Peyer's patch (tissue), 4 donors: ENCODE results near the gene OSBPL5. TPM values are rescaled to one million over a fixed set of nuclear protein-coding genes. Genes with fewer than 3 reads are reported as not detected.
A peak's percentile ranks its signal among the peaks of the same experiment; 100 is the strongest.

ENCODE experiments used
- DNase-seq, 3 donors: peaks; one replicate each; pipeline ENCODE4 v3.0.0-alpha.2; 2017 to 2019
- H3K27ac ChIP-seq, 4 donors: fragments of 200-600 bp; sonication (generic); one replicate each; pipeline ENCODE4 v1.5.1; 2016 to 2019
- H3K27me3 ChIP-seq, 2 donors: fragments of 200-600 bp; sonication (generic); one replicate each; pipeline ENCODE4 v1.5.1; 2019
- H3K36me3 ChIP-seq, 3 donors: fragments of 200-600 bp; sonication (generic); one replicate each; pipeline ENCODE4 v1.5.1; 2016 to 2019
- H3K4me1 ChIP-seq, 4 donors: fragments of 200-600 bp; sonication (generic); one replicate each; pipeline ENCODE4 v1.5.1; 2016 to 2019
- H3K4me3 ChIP-seq, 4 donors: fragments of 200-600 bp; sonication (generic); 1 replicate in 3 of 4; 2 replicates in 1 of 4; pipeline ENCODE4 v1.5.1; 2016 to 2019; ENCODE audit warnings: mild to moderate bottlenecking in 1 of 4
- H3K9me3 ChIP-seq, 4 donors: fragments of 200-600 bp; sonication (generic); one replicate each; pipeline ENCODE4 v1.5.1; 2016 to 2019; ENCODE audit warnings: mild to moderate bottlenecking in 1 of 4
- POLR2A ChIP-seq, 2 donors: fragments of 450-650 bp; IDR thresholded peaks; one replicate each; pipeline ENCODE4 v1.5.1; 2017; ENCODE audit warnings: antibody characterized with exemption in 2 of 2, mild to moderate bottlenecking in 2 of 2, moderate library complexity in 2 of 2
- total RNA-seq, 4 donors: library from RNA; depleted of rRNA; stranded (reverse); fragments of >200 nt; gene quantifications; one replicate each; pipeline ENCODE4 v1.1.0, GENCODE V29; 2016
- TF ChIP-seq, protein P1 (sequence below), 6 experiments: fragments of 450-650 bp in 4 of 6; fragments of 200-600 bp in 2 of 6; sonication (generic) in 1 of 6; IDR thresholded peaks; one replicate each; pipeline ENCODE4 v1.5.1; 2017 to 2019; ENCODE audit warnings: antibody characterized with exemption in 6 of 6, mild to moderate bottlenecking in 3 of 6, moderate library complexity in 1 of 6

OSBPL5 gene
- total RNA-seq, 4 donors from 2014 or later, result 39.8 to 110 (median 73.2) TPM

DNA sequence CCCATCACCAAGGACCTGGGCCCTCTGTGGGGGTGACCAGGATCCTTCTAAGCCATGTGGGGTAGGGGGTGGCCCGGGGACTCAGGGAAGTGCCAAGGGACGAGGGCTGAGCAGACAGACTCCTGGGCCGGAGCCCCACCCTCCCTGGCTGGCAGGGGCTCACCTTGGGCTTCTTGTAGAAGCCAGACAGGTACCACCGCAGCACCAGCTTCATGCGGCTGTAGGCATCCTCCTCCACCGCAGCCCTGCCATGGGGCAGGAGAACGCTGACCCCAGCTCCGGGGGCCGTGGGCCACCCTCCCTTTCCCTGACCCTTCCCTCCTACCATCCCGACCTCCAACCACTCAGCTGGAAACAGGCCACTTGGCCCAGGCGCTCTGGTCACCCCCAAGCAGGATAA is 62.0 kb downstream of the OSBPL5 start:
- DNase-seq, result peak in 2 of 3 donors; percentile 38 to 45
- H3K27me3 ChIP-seq, result no peaks in the 10 kb centered on the region
- H3K36me3 ChIP-seq, result peaks cover 0 to 34% (median 0%) of the 10 kb centered on the region in 3 donors
- H3K9me3 ChIP-seq, result no peaks in the 10 kb centered on the region
- TF ChIP-seq, protein P1, sequence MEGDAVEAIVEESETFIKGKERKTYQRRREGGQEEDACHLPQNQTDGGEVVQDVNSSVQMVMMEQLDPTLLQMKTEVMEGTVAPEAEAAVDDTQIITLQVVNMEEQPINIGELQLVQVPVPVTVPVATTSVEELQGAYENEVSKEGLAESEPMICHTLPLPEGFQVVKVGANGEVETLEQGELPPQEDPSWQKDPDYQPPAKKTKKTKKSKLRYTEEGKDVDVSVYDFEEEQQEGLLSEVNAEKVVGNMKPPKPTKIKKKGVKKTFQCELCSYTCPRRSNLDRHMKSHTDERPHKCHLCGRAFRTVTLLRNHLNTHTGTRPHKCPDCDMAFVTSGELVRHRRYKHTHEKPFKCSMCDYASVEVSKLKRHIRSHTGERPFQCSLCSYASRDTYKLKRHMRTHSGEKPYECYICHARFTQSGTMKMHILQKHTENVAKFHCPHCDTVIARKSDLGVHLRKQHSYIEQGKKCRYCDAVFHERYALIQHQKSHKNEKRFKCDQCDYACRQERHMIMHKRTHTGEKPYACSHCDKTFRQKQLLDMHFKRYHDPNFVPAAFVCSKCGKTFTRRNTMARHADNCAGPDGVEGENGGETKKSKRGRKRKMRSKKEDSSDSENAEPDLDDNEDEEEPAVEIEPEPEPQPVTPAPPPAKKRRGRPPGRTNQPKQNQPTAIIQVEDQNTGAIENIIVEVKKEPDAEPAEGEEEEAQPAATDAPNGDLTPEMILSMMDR (IDR thresholded peaks at IDR 0.05), result no peak
- no peak for TF ChIP-seq POLR2A (IDR thresholded peaks at IDR 0.05)
- no peak overlapping the region for H3K4me3 ChIP-seq
- no peaks in the 10 kb centered on the region for H3K4me1 ChIP-seq
- no peak overlapping the region for H3K27ac ChIP-seq

DNA sequence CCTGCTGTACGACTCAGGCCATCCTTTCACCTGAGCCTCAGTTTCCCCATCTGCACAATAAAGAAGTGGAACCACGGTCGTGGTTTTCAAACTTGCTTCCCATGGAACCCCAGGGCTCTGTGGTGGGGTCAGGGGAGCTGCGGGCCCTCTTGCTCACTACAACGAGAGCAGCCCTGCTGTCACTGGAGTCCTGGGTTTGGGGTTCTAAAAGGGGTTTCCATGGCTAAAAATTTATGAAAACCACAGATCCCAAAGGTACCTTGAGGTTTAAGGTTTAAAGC is 62.5 kb downstream of the OSBPL5 start:
- peaks cover 0 to 31% (median 0%) of the 10 kb centered on the region in 3 donors for H3K36me3 ChIP-seq
- no peaks in the 10 kb centered on the region for H3K4me1 ChIP-seq
- TF ChIP-seq, protein P1 (IDR thresholded peaks at IDR 0.05), result no peak
- TF ChIP-seq POLR2A (IDR thresholded peaks at IDR 0.05), result no peak

DNA sequence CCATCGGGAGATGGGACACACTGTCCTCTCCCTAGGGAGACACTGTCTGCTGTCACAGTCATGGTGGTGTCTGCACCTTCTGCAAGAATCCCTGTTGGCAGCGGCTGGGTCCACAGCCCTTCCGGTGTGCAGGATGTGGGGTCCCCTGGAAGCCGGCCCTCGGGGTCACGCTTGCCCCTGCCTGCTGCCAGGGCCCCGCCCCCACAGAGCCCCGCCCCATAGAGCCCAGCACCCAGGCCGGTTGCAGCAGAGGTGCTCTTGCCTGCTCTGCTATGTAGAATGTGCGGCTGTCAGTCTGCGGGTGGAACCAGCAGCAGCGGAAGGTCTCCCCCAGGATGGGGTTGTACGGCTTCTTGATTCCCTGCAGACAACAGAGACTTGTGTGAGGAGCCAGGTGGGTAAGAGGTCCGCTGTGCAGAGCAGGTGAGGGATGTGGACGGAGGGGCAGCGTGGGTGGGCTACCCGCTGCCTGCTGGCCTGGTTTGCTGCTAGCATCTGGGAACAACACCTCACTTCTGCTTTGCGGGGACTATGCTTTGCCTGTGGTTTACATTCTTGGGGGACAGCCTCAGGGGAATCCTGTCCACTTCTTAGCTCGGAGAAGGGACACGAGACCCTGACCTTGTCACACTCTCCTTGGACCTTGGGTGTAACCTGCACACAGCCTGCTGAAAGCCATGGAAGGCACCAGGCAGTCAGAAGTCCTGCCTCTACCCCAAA is 63.0 kb downstream of the OSBPL5 start:
- H3K36me3 ChIP-seq, result peaks cover 0 to 29% (median 0%) of the 10 kb centered on the region in 3 donors
- peak in 2 of 3 donors; percentile 39 to 40 for DNase-seq

More for the DNA sequence above, 62.5 kb downstream of the OSBPL5 start:
- DNase-seq, result peak in 1 of 3 donors; percentile 29
- Histone ChIP-seq H3K27me3 (no peaks in the 10 kb centered on the region), H3K4me3 (no peak overlapping the region), H3K9me3 (no peaks in the 10 kb centered on the region), H3K27ac (no peak overlapping the region)

DNA sequence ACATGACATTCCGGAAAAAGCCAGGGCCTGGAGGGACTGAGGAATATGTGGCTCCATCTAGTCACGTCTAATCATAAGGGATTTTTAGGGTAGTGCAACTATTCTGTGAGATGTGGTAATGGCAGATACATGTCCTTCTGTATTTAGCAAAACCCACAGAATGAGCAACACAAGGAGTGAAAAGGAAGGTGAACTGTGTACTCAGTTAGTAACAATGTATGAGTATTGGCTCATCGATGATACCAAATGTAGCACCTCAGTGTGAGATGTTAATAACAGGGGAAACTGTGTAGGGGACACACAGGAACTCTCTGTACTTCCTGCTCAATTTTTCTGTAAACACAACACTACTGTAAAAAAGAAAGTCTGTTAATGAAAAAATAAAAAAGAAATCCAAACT is 65.9 kb downstream of the OSBPL5 start:
- H3K36me3 ChIP-seq, result peaks cover 0 to 14% (median 0%) of the 10 kb centered on the region in 3 donors
- H3K9me3 ChIP-seq, result no peaks in the 10 kb centered on the region
- H3K27ac ChIP-seq, result no peak overlapping the region
- no peak for TF ChIP-seq POLR2A (IDR thresholded peaks at IDR 0.05)
- H3K4me1 ChIP-seq, result no peaks in the 10 kb centered on the region
- H3K4me3 ChIP-seq, result no peak overlapping the region
- no peak for DNase-seq
- no peaks in the 10 kb centered on the region for H3K27me3 ChIP-seq

More for the DNA sequence above, 63.0 kb downstream of the OSBPL5 start:
- Histone ChIP-seq H3K4me3 (no peak overlapping the region), H3K27me3 (no peaks in the 10 kb centered on the region), H3K4me1 (no peaks in the 10 kb centered on the region), H3K27ac (no peak overlapping the region), H3K9me3 (no peaks in the 10 kb centered on the region)
- no peak for TF ChIP-seq POLR2A (IDR thresholded peaks at IDR 0.05)
- TF ChIP-seq, protein P1 (IDR thresholded peaks at IDR 0.05), result no peak

DNA sequence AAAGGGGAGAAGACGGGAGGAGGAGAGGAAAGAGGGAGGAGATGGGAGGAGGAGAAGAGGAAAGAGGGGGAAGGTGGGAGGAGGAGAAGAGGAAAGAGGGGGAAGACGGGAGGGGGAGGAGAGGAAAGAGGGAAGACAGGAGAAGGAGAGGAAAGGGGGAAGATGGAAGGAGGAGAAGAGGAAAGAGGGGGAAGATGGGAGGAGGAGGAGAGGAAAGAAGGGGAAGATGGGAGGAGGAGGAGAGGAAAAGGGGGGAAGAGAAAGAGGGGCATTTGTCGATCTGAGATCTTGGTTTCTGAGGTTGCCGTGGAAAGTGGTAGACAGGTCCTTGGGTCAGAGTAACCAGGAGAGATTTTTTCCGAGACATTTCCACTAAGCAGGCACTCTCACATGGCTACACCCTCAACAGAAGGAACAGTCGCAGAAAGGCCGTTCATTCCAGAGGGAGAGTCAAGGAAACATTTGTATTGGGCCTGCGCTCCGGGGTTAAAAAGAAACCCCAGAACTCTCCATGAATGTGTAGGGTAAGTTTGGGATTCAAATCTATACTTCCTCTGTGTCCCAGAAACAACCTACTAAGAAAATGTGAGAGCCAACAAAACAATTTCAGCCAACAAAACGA is 68.1 kb downstream of the OSBPL5 start:
- Histone ChIP-seq H3K4me3 (no peak overlapping the region), H3K36me3 (peaks cover 0 to 24% (median 0%) of the 10 kb centered on the region in 3 donors), H3K27me3 (no peaks in the 10 kb centered on the region), H3K9me3 (no peaks in the 10 kb centered on the region), H3K27ac (no peak overlapping the region), H3K4me1 (no peaks in the 10 kb centered on the region)
- DNase-seq, result peak in 2 of 3 donors; percentile 1 to 23
- TF ChIP-seq, protein P1 (IDR thresholded peaks at IDR 0.05), result no peak
- TF ChIP-seq POLR2A (IDR thresholded peaks at IDR 0.05), result no peak

DNA sequence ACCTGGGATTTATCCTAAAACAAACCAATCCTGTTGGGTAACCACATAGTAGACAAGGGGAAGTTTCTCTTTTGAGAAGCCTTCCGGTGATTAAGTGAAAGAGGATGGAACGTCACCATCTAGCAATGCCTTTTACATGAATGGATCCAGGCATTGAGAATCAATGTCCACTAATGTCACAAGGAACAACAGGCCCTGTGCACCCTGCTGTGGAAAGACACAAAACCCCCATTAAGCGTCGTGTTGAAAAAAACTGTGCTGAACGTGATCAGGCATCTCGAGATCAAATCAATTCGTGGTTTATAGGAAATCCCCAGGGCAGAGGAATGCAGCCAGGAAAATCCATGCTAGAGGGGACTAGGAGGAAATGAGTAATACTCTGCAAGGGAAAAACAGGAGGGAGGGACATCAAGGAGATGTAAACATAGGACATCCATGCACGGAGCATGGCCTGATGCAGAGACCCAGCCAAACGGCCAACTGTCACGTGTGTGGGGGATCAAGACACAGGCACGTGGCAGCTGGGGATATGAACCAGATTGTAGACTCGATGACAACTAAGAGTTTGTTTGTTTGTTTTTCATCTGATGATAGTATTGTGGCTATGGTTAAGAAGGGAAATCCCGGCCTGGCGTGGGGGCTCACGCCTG is 69.3 kb downstream of the OSBPL5 start:
- DNase-seq, result peak in 2 of 3 donors; percentile 22 to 49

More for the DNA sequence above, 69.3 kb downstream of the OSBPL5 start:
- TF ChIP-seq POLR2A (IDR thresholded peaks at IDR 0.05), result no peak
- TF ChIP-seq, protein P1 (IDR thresholded peaks at IDR 0.05), result no peak
- no peaks in the 10 kb centered on the region for H3K4me1 ChIP-seq
- H3K27ac ChIP-seq, result peak overlapping the region in 3 of 4 donors; percentile 31 to 62 (median 59)
- H3K27me3 ChIP-seq, result no peaks in the 10 kb centered on the region
- H3K36me3 ChIP-seq, result peaks cover 0 to 28% (median 0%) of the 10 kb centered on the region in 3 donors
- no peaks in the 10 kb centered on the region for H3K9me3 ChIP-seq
- no peak overlapping the region for H3K4me3 ChIP-seq
